G401 (cell line): ENCODE data around the gene TACC3. TPM values are rescaled to one million over a fixed set of nuclear protein-coding genes. Genes with fewer than 3 reads are reported as not detected.

ENCODE experiments used
- DNase-seq: peaks from one replicate; pipeline ENCODE4 v3.0.0-alpha.2; 2015; ENCODE audit warnings: low spot score
- in situ Hi-C: cut with HindIII; loops from 2 replicates; pipeline ENCODE4 v1.10.0; 2016; ENCODE audit warnings: low sequenced_read_pairs, mixed read lengths
- total RNA-seq: library from RNA; depleted of rRNA; stranded (reverse); fragments of >200 nt; shearing (Covaris generic); gene quantifications from 2 replicates; pipeline ENCODE4 v1.2.3, GENCODE V29; 2014

The TACC3 gene
- total RNA-seq, 1 experiment from 2014 or later, result 164 TPM

- DNase-seq, result no peak
- in situ Hi-C loops, result no loop called here
Measured at GRCh38 chr4:1767061-1767769, 45.9 kb downstream of the TACC3 start.

- DNase-seq, result no peak
- in situ Hi-C loops, result no loop called here
Measured at GRCh38 chr4:1767770-1768366, 46.5 kb downstream of the TACC3 start.

- in situ Hi-C loops, result no loop called here
- DNase-seq, result no peak
Measured at GRCh38 chr4:1768367-1769034, 47.2 kb downstream of the TACC3 start.

- DNase-seq, result no peak
Measured at GRCh38 chr4:1769692-1770091, 48.4 kb downstream of the TACC3 start.

GRCh38 chr4:1770245-1770644, 48.9 kb downstream of the TACC3 start:
- DNase-seq, result no peak
- in situ Hi-C loops, result no loop called here

More at GRCh38 chr4:1769692-1770091, 48.4 kb downstream of the TACC3 start:
- in situ Hi-C loops, result no loop called here

GRCh38 chr4:1770791-1771231, 49.5 kb downstream of the TACC3 start:
- DNase-seq, result no peak
- in situ Hi-C loops, result no loop called here

- DNase-seq, result no peak
- in situ Hi-C loops, result no loop called here
Measured at GRCh38 chr4:1771555-1772305, 50.4 kb downstream of the TACC3 start.

GRCh38 chr4:1772853-1773538, 51.7 kb downstream of the TACC3 start:
- in situ Hi-C loops, result no loop called here
- no peak for DNase-seq

GRCh38 chr4:1773754-1774153, 52.4 kb downstream of the TACC3 start:
- in situ Hi-C loops, result no loop called here
- DNase-seq, result no peak

GRCh38 chr4:1775731-1776500, 54.6 kb downstream of the TACC3 start:
- no peak for DNase-seq

GRCh38 chr4:1776521-1777161, 55.3 kb downstream of the TACC3 start:
- in situ Hi-C loops, result no loop called here
- no peak for DNase-seq

More at GRCh38 chr4:1775731-1776500, 54.6 kb downstream of the TACC3 start:
- in situ Hi-C loops, result no loop called here

- DNase-seq, result no peak
- in situ Hi-C loops, result no loop called here
Measured at GRCh38 chr4:1777822-1778641, 56.7 kb downstream of the TACC3 start.

GRCh38 chr4:1778642-1779392, 57.5 kb downstream of the TACC3 start:
- in situ Hi-C loops, result no loop called here
- DNase-seq, result no peak

GRCh38 chr4:1779588-1780382, 58.5 kb downstream of the TACC3 start:
- in situ Hi-C loops, result no loop called here
- DNase-seq, result no peak

GRCh38 chr4:1780435-1780834, 59.1 kb downstream of the TACC3 start:
- DNase-seq, result no peak
- in situ Hi-C loops, result no loop called here

- no peak for DNase-seq
- in situ Hi-C loops, result no loop called here
Measured at GRCh38 chr4:1783015-1783414, 61.7 kb downstream of the TACC3 start.
